Measurements from ENCODE around the gene DTX3. TPM values are rescaled to one million over a fixed set of nuclear protein-coding genes. Genes with fewer than 3 reads are reported as not detected.

DTX3 gene
- total and polyA plus RNA-seq, 2 of the 13 experiments (the other 11 are each of a cell fraction or from before 2014, with no cell fraction given): 9.0 to 27.2 TPM

DNA sequence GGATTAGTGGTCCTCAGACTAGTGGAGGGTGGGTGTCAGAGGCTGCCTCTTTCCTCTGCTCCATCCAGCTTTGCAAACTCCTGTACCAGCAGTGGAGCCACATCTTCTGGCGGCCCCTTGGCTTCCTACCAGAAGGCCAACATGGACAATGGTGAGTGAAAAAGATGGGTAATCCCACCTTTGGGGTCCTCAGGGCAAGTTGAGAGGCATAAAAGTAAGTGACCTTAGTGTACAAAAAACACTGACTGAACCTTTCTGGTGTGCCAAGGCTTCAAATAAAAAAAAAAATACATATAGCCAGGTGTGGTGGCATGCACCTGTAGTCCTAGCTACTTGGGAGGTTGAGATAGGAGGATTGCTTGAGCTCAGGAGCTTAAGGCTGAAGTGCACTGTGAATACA is 22.8 kb upstream of the DTX3 start:
- Histone ChIP-seq H4K20me1 (ENCODE audit: insufficient read depth, low read length) (no peaks in the 10 kb centered on the region), H3K9ac (ENCODE audit: insufficient read depth, low read depth, low read length) (no peak overlapping the region), H3K27me3 (ENCODE audit: control insufficient read depth in 1 of 2, insufficient read depth in 2 of 2, low read length in 2 of 2) (no peaks in the 10 kb centered on the region), H2AFZ (ENCODE audit: low read length) (no peak overlapping the region), H3K27ac (ENCODE audit: extremely low read length, insufficient read depth, low read length) (no peak overlapping the region), H3K4me3 (replicated peaks in 1 of 3; ENCODE audit: insufficient read depth in 1 of 3, low read depth in 2 of 3, low read length in 3 of 3) (no peak overlapping the region), H3K79me2 (ENCODE audit: insufficient read depth, low read length) (peaks cover 10% of the 10 kb centered on the region), H3K9me3 (ENCODE audit: low read length) (no peaks in the 10 kb centered on the region), H3K36me3 (replicated peaks in 1 of 2; ENCODE audit: control insufficient read depth in 1 of 2, insufficient read depth in 2 of 2, low read length in 2 of 2) (peaks cover 3 to 25% of the 10 kb centered on the region in 2 experiments), H3K4me1 (ENCODE audit: insufficient read depth, low read length) (peaks cover 58% of the 10 kb centered on the region), H3K4me2 (ENCODE audit: low read depth, low read length) (no peak overlapping the region)
- no peak for TF ChIP-seq CCDC6 (CRISPR knock-in tag; IDR thresholded peaks at IDR 0.05)
- TF ChIP-seq HMGXB4 (CRISPR knock-in tag; IDR thresholded peaks at IDR 0.05; ENCODE audit: borderline replicate concordance in 1 of 2, low read depth in 1 of 2): no peak
- TF ChIP-seq, protein P1, sequence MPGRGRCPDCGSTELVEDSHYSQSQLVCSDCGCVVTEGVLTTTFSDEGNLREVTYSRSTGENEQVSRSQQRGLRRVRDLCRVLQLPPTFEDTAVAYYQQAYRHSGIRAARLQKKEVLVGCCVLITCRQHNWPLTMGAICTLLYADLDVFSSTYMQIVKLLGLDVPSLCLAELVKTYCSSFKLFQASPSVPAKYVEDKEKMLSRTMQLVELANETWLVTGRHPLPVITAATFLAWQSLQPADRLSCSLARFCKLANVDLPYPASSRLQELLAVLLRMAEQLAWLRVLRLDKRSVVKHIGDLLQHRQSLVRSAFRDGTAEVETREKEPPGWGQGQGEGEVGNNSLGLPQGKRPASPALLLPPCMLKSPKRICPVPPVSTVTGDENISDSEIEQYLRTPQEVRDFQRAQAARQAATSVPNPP (CRISPR knock-in tag; IDR thresholded peaks at IDR 0.05): no peak
- TF ChIP-seq ZNF713 (CRISPR knock-in tag; IDR thresholded peaks at IDR 0.05): no peak
- no peak for TF ChIP-seq NFAT5 (CRISPR knock-in tag; IDR thresholded peaks at IDR 0.05)
- TF ChIP-seq, protein P2, sequence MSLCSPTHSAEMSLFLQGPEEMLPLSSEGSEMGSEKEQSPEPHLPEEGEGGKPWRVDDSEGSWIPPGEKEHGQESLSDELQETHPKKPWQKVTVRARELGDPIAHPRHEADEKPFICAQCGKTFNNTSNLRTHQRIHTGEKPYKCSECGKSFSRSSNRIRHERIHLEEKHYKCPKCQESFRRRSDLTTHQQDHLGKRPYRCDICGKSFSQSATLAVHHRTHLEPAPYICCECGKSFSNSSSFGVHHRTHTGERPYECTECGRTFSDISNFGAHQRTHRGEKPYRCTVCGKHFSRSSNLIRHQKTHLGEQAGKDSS (CRISPR knock-in tag; IDR thresholded peaks at IDR 0.05; ENCODE audit: borderline replicate concordance, low read depth): no peak
- no peak for TF ChIP-seq ZFY (CRISPR knock-in tag; IDR thresholded peaks at IDR 0.05)
- in situ Hi-C loops (cut with HindIII; ENCODE audit: extremely low pct_ligation_motif_present, low pct_unique_long_range_greater_than_20kb) (loop anchor here (5.0 kb wide), 1 partner anchor 40 kb away; no protein-coding TSS in a partner anchor), intact Hi-C loops (cut with micrococcal nuclease; ENCODE audit: unreplicated experiment) (loop anchor here (5.0 kb wide), 1 partner anchor 155 kb away; the partner anchor contains the start of gene AGAP2)
- POLR2A ChIA-PET: interaction anchor here (2.2 to 4.1 kb wide), 4 partner anchors 9 to 163 kb away, joined by 9 to 35 read pairs (median 18); partner anchors contain the start of genes DCTN2, DDIT3, PIP4K2C and TSPAN31
- BruUV-seq (replicated peaks): no TSS peak
- ATAC-seq: no peak
- CTCF ChIA-PET (ENCODE audit: low intra/inter-chr PET ratio, low total read pairs): no interaction called here
- 92% methylated on average over 1 of the region's 1 CpG for WGBS (ENCODE audit: low lambda C conversion rate)
- FAIRE-seq: no peak
- DNase-seq (ENCODE audit: low spot score): no peak

Measured in HepG2 (cell line).